Neural cell (in vitro differentiated cells): Measurements from ENCODE around the gene LPIN3. TPM values are rescaled to one million over a fixed set of nuclear protein-coding genes. Genes with fewer than 3 reads are reported as not detected.

Experiments
- H2AFZ ChIP-seq: fragments of 200-600, 300-800 bp; sonication (generic), shearing (Covaris generic); 2 replicates; pipeline ENCODE4 v1.6.0; 2014; ENCODE audit warnings: low read depth, mild to moderate bottlenecking, antibody characterized with exemption, low read length, moderate library complexity
- H3F3A ChIP-seq: fragments of 200-600 bp; shearing (Covaris generic); 2 replicates; pipeline ENCODE4 v1.6.1; 2016; ENCODE audit warnings: mild to moderate bottlenecking, moderate library complexity, mixed read lengths, antibody characterized with exemption, low read length; ENCODE audit not compliant: insufficient read depth, poor library complexity, severe bottlenecking
- H3K27ac ChIP-seq: fragments of 200-600, 300-800 bp; sonication (generic), shearing (Covaris generic); 2 replicates; pipeline ENCODE4 v1.5.1; 2014; ENCODE audit warnings: mild to moderate bottlenecking, low read length, moderate library complexity
- H3K27me3 ChIP-seq: fragments of 300-800, 200-600 bp; sonication (generic), shearing (Covaris generic); 2 replicates; pipeline ENCODE4 v1.6.0; 2014; ENCODE audit warnings: mild to moderate bottlenecking, low read depth, low read length, moderate library complexity; ENCODE audit not compliant: insufficient read depth
- H3K36me3 ChIP-seq: fragments of 300-800, 200-600 bp; sonication (generic), shearing (Covaris generic); 2 replicates; pipeline ENCODE4 v1.5.1; 2014; ENCODE audit warnings: mild to moderate bottlenecking, antibody characterized with exemption, low read length, moderate library complexity; ENCODE audit not compliant: insufficient read depth
- H3K4me2 ChIP-seq: fragments of 300-800, 200-600 bp; sonication (generic), shearing (Covaris generic); 2 replicates; pipeline ENCODE4 v1.6.0; 2014; ENCODE audit warnings: mild to moderate bottlenecking, low read length
- H3K4me3 ChIP-seq: fragments of 300-800, 200-600 bp; sonication (generic), shearing (Covaris generic); 2 replicates; pipeline ENCODE4 v1.5.1; 2014; ENCODE audit warnings: mild to moderate bottlenecking, low read length, moderate library complexity
- H3K79me2 ChIP-seq: fragments of 200-600 bp; shearing (Covaris generic); replicated peaks from 2 replicates; pipeline ENCODE4 v1.6.0; 2014; ENCODE audit warnings: mild to moderate bottlenecking, low read length, moderate library complexity; ENCODE audit not compliant: insufficient read depth
- H3K9ac ChIP-seq: fragments of 300-800, 200-600 bp; sonication (generic), shearing (Covaris generic); 2 replicates; pipeline ENCODE4 v1.6.1; 2016; ENCODE audit warnings: mild to moderate bottlenecking, low read length, mixed read lengths
- H3K9me2 ChIP-seq: fragments of 200-600 bp; shearing (Covaris generic); 2 replicates; pipeline ENCODE4 v1.6.1; 2016; ENCODE audit warnings: mild to moderate bottlenecking, low read length, mixed read lengths; ENCODE audit not compliant: insufficient read depth
- H3K9me3 ChIP-seq: fragments of 200-600, 300-800 bp; sonication (generic), shearing (Covaris generic); 2 replicates; pipeline ENCODE4 v1.6.1; 2016; ENCODE audit warnings: mild to moderate bottlenecking, mixed run types, low read length, moderate library complexity, mixed read lengths
- H4K20me1 ChIP-seq: fragments of 200-600 bp; shearing (Covaris generic); 2 replicates; pipeline ENCODE4 v1.6.1; 2016; ENCODE audit warnings: mild to moderate bottlenecking, mixed run types; ENCODE audit not compliant: insufficient read depth
- EP300 ChIP-seq: fragments of 450-650 bp; conservative IDR thresholded peaks from 2 replicates; pipeline ENCODE4 v1.6.1; 2014; ENCODE audit warnings: antibody characterized with exemption, mild to moderate bottlenecking, moderate library complexity; ENCODE audit not compliant: poor library complexity, severe bottlenecking
- EZH2 ChIP-seq: fragments of 200-600, 300-800 bp; shearing (Covaris generic), sonication (generic); IDR thresholded peaks from 2 replicates; pipeline ENCODE4 v1.6.1; 2014; ENCODE audit warnings: antibody characterized with exemption, low read length, borderline replicate concordance, mild to moderate bottlenecking; ENCODE audit not compliant: insufficient read depth, poor library complexity, severe bottlenecking
- MXI1 ChIP-seq: fragments of 450-650 bp; conservative IDR thresholded peaks from 2 replicates; pipeline ENCODE4 v1.6.1; 2014; ENCODE audit warnings: antibody characterized with exemption, mild to moderate bottlenecking; ENCODE audit not compliant: poor library complexity, severe bottlenecking
- POLR2AphosphoS5 ChIP-seq: IDR thresholded peaks from 2 replicates; pipeline ENCODE4 v1.6.1; 2012
- RAD21 ChIP-seq: fragments of 450-650 bp; conservative IDR thresholded peaks from 2 replicates; pipeline ENCODE4 v1.6.1; 2014; ENCODE audit warnings: antibody characterized with exemption, mild to moderate bottlenecking, moderate library complexity
- REST ChIP-seq: IDR thresholded peaks from 2 replicates; pipeline ENCODE4 v1.6.1; 2012; ENCODE audit warnings: borderline replicate concordance
- SMC3 ChIP-seq: fragments of 450-650 bp; conservative IDR thresholded peaks from 2 replicates; pipeline ENCODE4 v1.6.1; 2014; ENCODE audit warnings: antibody characterized with exemption, mild to moderate bottlenecking, moderate library complexity; ENCODE audit not compliant: poor library complexity
- TAF1 ChIP-seq: IDR thresholded peaks from 2 replicates; pipeline ENCODE4 v1.6.1; 2012; ENCODE audit warnings: low read depth
- polyA plus RNA-seq: library from polyadenylated mRNA; depleted of rRNA; stranded (reverse); fragments of >200 nt; gene quantifications from 2 replicates; pipeline ENCODE4 v1.2.3, GENCODE V29; 2014
- TF ChIP-seq, protein P1 (sequence below): fragments of 450-650 bp; IDR thresholded peaks from 2 replicates; pipeline ENCODE4 v1.5.1; 2014; ENCODE audit warnings: antibody characterized with exemption, mild to moderate bottlenecking, moderate library complexity; ENCODE audit not compliant: poor library complexity, severe bottlenecking

Gene LPIN3
- polyA plus RNA-seq, 1 donor from 2014 or later = not detected

DNA sequence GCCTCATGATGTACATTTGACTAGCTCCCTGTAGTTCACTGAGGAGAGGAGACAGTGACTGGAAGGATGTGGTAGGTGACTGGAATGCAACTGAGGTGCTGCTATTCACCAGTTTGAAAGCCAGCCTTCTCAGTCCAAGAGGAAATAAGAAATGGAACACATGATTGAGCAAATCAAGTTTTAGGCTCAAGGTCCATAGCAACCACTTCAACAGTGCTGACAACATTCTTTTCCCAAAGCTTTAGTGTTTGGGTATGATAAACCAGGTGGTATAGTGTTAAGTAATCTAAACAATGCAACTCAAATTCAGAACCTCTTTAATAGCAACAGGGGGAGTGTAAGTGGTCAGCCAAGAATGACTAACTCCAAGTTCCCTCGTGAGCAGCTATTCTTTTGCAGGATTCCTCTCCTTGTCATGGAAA, 32.3 kb upstream of the LPIN3 start:
- no peaks in the 10 kb centered on the region for H4K20me1 ChIP-seq
- no peaks in the 10 kb centered on the region for H3F3A ChIP-seq
- no peaks in the 10 kb centered on the region for H3K27me3 ChIP-seq
- H3K79me2 ChIP-seq = peaks cover 6% of the 10 kb centered on the region
- H3K9ac ChIP-seq = no peak overlapping the region
- H3K27ac ChIP-seq = no peak overlapping the region
- H3K4me3 ChIP-seq = no peak overlapping the region
- no peaks in the 10 kb centered on the region for H3K9me3 ChIP-seq
- no peak overlapping the region for H3K4me2 ChIP-seq
- no peak overlapping the region for H2AFZ ChIP-seq
- TF ChIP-seq EP300 (no peak), REST (no peak), EZH2 (no peak), TAF1 (no peak), SMC3 (no peak)
- TF ChIP-seq, protein P1, sequence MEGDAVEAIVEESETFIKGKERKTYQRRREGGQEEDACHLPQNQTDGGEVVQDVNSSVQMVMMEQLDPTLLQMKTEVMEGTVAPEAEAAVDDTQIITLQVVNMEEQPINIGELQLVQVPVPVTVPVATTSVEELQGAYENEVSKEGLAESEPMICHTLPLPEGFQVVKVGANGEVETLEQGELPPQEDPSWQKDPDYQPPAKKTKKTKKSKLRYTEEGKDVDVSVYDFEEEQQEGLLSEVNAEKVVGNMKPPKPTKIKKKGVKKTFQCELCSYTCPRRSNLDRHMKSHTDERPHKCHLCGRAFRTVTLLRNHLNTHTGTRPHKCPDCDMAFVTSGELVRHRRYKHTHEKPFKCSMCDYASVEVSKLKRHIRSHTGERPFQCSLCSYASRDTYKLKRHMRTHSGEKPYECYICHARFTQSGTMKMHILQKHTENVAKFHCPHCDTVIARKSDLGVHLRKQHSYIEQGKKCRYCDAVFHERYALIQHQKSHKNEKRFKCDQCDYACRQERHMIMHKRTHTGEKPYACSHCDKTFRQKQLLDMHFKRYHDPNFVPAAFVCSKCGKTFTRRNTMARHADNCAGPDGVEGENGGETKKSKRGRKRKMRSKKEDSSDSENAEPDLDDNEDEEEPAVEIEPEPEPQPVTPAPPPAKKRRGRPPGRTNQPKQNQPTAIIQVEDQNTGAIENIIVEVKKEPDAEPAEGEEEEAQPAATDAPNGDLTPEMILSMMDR = no peak
- H3K9me2 ChIP-seq = no peaks in the 10 kb centered on the region
- no peaks in the 10 kb centered on the region for H3K36me3 ChIP-seq

DNA sequence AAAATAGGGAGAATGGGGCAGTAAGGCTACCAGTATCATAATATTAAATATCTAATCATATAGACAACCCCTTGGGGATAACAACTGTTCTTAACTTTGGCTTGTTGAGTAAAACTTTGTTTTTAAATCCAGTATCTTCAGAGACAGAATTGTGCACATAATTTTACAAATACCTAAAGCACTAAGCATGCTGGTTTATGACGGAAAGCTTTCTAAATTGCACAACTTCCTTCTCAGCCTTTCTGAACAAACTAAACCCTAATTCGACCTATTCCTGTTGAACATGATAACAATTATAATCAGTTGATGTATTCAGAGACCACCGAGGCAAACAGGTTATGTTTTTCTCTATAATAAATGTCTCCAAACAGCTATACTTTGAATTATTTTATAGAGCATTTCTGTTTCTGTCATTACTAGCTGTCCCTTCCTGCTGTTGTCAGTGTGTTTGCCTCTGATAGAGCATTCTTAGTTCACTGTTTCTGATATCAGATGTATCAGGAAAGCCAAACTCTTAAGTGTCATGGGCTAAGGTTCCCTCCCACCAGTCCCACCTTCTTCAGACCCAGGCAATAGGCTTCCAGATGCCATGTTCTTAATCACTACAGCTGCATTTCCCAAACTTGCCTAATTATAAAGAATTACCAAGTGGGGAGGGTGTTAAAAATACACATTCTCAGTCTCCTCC, 31.8 kb upstream of the LPIN3 start:
- Histone ChIP-seq H3K9ac (no peak overlapping the region), H3K79me2 (peaks cover 6% of the 10 kb centered on the region), H3K36me3 (no peaks in the 10 kb centered on the region), H3K27ac (no peak overlapping the region), H3K4me2 (no peak overlapping the region), H3F3A (no peaks in the 10 kb centered on the region), H3K9me3 (no peaks in the 10 kb centered on the region), H3K4me3 (no peak overlapping the region), H3K27me3 (no peaks in the 10 kb centered on the region), H2AFZ (no peak overlapping the region), H4K20me1 (no peaks in the 10 kb centered on the region), H3K9me2 (no peaks in the 10 kb centered on the region)
- TF ChIP-seq POLR2AphosphoS5 (no peak), SMC3 (no peak), REST (no peak), MXI1 (no peak), TAF1 (no peak), EZH2 (no peak), EP300 (no peak), RAD21 (no peak)
- TF ChIP-seq, protein P1 = no peak
